ENCODE results near the gene BCAP31.
"Not testable (repeated sequence)": the region's sequence is repeated elsewhere in the genome, so short reads cannot be mapped to it uniquely, and the experiment has no call there.

BCAP31 gene

GRCh38 chrX:153692003-153692402 is 32.2 kb downstream of the BCAP31 start:
- Histone ChIP-seq H3K36me3 (ENCODE audit: control insufficient read depth, insufficient read depth, low read length) (no peaks in the 10 kb centered on the region), H3K27me3 (ENCODE audit: control insufficient read depth, insufficient read depth, low read length) (no peaks in the 10 kb centered on the region), H3K4me3 (ENCODE audit: low read length) (no peak overlapping the region), H3K27ac (ENCODE audit: low read depth, low read length) (no peak overlapping the region), H3K4me1 (ENCODE audit: control insufficient read depth, insufficient read depth, low read length) (peaks cover 3% of the 10 kb centered on the region), H3K9ac (ENCODE audit: low read length) (no peak overlapping the region)

- not testable (repeated sequence) for H3K4me1 ChIP-seq (ENCODE audit: control insufficient read depth, insufficient read depth, low read length); H3K9ac ChIP-seq (ENCODE audit: low read length); H3K4me3 ChIP-seq (ENCODE audit: low read length); H3K36me3 ChIP-seq (ENCODE audit: control insufficient read depth, insufficient read depth, low read length); H3K27ac ChIP-seq (ENCODE audit: low read depth, low read length); H3K27me3 ChIP-seq (ENCODE audit: control insufficient read depth, insufficient read depth, low read length)
These were observed 33.0 kb downstream of the BCAP31 start for GRCh38 chrX:153691032-153691827.

DNA sequence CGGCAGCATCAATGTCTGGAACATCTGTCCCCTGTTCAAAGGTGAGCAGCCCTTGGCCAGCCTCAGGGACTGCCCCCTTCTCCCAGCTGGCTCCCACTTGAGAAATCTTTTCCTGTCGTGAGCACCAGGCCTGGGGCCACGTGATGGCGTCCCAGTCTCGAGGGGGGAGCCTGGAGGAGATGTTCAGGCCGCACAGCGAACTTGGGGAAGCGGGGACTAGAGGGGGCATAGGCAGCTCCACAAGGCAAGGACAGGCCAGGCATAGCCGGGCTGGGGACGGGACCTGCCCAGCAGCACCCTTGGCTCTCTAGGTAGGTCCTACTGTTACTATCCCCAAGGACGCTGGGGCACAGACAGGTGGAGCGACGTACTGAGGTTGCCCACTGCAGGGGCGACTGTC is 33.7 kb downstream of the BCAP31 start:
- Histone ChIP-seq H3K9ac (ENCODE audit: low read length) (no peak overlapping the region), H3K4me3 (ENCODE audit: low read length) (peak overlapping the region; percentile 21)

GRCh38 chrX:153689654-153690465 is 34.3 kb downstream of the BCAP31 start:
- Histone ChIP-seq H3K36me3 (ENCODE audit: control insufficient read depth, insufficient read depth, low read length) (no peaks in the 10 kb centered on the region), H3K4me1 (ENCODE audit: control insufficient read depth, insufficient read depth, low read length) (peaks cover 3% of the 10 kb centered on the region), H3K27ac (ENCODE audit: low read depth, low read length) (peak overlapping the region; percentile 73), H3K9ac (ENCODE audit: low read length) (no peak overlapping the region), H3K4me3 (ENCODE audit: low read length) (peak overlapping the region; percentile 49), H3K27me3 (ENCODE audit: control insufficient read depth, insufficient read depth, low read length) (no peaks in the 10 kb centered on the region)

More for the DNA sequence above, 33.7 kb downstream of the BCAP31 start:
- no peaks in the 10 kb centered on the region for H3K36me3 ChIP-seq (ENCODE audit: control insufficient read depth, insufficient read depth, low read length)
- H3K27ac ChIP-seq (ENCODE audit: low read depth, low read length), result peak overlapping the region; percentile 73
- no peaks in the 10 kb centered on the region for H3K27me3 ChIP-seq (ENCODE audit: control insufficient read depth, insufficient read depth, low read length)
- H3K4me1 ChIP-seq (ENCODE audit: control insufficient read depth, insufficient read depth, low read length), result peaks cover 3% of the 10 kb centered on the region

DNA sequence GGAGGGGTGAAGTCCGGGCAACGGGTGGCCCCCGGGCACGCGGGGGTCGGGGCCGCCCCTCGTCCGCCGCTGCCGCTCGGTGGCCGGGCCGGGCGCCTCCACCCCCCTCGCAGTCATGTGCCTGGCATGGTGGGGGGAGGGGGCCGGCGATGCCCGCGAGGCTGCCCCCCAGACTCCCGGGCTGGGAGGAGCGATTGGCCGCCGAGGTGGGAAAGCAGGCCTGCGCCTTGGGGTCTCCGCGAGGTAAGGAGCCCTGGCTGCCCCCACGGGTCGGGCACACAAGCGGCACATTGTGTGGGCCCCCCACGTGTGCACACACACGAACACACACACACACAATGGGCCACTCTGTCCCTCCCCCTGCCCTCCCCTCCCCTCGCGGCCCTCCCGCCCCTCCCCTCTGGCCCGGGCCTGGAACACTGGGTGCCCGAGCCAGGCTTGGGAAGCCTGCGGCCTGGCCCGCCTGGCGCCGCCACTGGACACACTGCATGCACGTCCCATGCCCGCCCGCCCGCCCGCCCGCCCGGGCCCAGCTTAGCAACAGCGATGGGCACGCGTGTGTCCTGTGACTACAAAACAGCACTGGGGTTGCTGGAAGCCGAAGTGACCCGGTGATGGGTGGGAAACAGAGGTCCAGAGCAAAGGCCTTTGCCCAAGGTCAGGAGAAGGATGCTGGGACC is 35.1 kb downstream of the BCAP31 start:
- peaks cover 3% of the 10 kb centered on the region for H3K4me1 ChIP-seq (ENCODE audit: control insufficient read depth, insufficient read depth, low read length)
- H3K9ac ChIP-seq (ENCODE audit: low read length), result no peak overlapping the region
- H3K36me3 ChIP-seq (ENCODE audit: control insufficient read depth, insufficient read depth, low read length), result no peaks in the 10 kb centered on the region
- H3K4me3 ChIP-seq (ENCODE audit: low read length), result peak overlapping the region; percentile 49
- H3K27ac ChIP-seq (ENCODE audit: low read depth, low read length), result peak overlapping the region; percentile 77
- no peaks in the 10 kb centered on the region for H3K27me3 ChIP-seq (ENCODE audit: control insufficient read depth, insufficient read depth, low read length)

- H3K27me3 ChIP-seq (ENCODE audit: control insufficient read depth, insufficient read depth, low read length), result no peaks in the 10 kb centered on the region
- H3K27ac ChIP-seq (ENCODE audit: low read depth, low read length), result peak overlapping the region; percentile 77
- no peak overlapping the region for H3K9ac ChIP-seq (ENCODE audit: low read length)
- no peaks in the 10 kb centered on the region for H3K36me3 ChIP-seq (ENCODE audit: control insufficient read depth, insufficient read depth, low read length)
- peak overlapping the region; percentile 46 for H3K4me3 ChIP-seq (ENCODE audit: low read length)
- peaks cover 3% of the 10 kb centered on the region for H3K4me1 ChIP-seq (ENCODE audit: control insufficient read depth, insufficient read depth, low read length)
These were observed 35.7 kb downstream of the BCAP31 start for GRCh38 chrX:153688506-153688905.

DNA sequence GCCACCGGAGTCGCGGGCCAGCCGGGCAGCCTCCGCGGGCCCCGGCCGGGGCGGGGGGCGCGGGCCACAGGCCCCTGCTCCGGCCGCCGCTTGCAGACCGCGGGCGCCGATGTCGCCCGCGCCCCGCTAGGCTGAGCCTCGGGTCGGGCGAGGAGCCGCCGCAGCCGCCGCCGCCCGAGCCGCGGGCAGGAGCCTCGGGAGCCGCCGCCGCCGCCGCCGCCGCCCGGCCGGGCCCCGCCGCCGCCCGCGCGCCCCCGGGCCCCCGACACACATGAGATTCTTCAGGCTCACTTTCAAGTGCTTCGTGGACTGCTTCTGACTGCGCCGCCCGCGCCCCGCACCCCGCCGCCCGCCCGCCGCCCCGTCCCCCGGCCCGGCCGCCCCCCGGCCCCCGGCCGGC is 36.1 kb downstream of the BCAP31 start:
- Histone ChIP-seq H3K4me1 (ENCODE audit: control insufficient read depth, insufficient read depth, low read length) (peaks cover 3% of the 10 kb centered on the region), H3K27me3 (ENCODE audit: control insufficient read depth, insufficient read depth, low read length) (no peaks in the 10 kb centered on the region), H3K9ac (ENCODE audit: low read length) (no peak overlapping the region), H3K4me3 (ENCODE audit: low read length) (no peak overlapping the region), H3K27ac (ENCODE audit: low read depth, low read length) (no peak overlapping the region), H3K36me3 (ENCODE audit: control insufficient read depth, insufficient read depth, low read length) (no peaks in the 10 kb centered on the region)

- no peaks in the 10 kb centered on the region for H3K36me3 ChIP-seq (ENCODE audit: control insufficient read depth, insufficient read depth, low read length)
- peaks cover 3% of the 10 kb centered on the region for H3K4me1 ChIP-seq (ENCODE audit: control insufficient read depth, insufficient read depth, low read length)
- H3K9ac ChIP-seq (ENCODE audit: low read length), result no peak within 1 kb of the TSS
- peak within 1 kb of the TSS; percentile 77 for H3K27ac ChIP-seq (ENCODE audit: low read depth, low read length)
- no peaks in the 10 kb centered on the region for H3K27me3 ChIP-seq (ENCODE audit: control insufficient read depth, insufficient read depth, low read length)
- H3K4me3 ChIP-seq (ENCODE audit: low read length), result peak within 1 kb of the TSS; percentile 46
These were observed 36.8 kb downstream of the BCAP31 start, which contains the start of gene SLC6A8 for GRCh38 chrX:153687121-153688039. TSS of gene SLC6A8 (plus strand) at chrX:153687926. CDS start at chrX:153688575, 649 bp downstream.

DNA sequence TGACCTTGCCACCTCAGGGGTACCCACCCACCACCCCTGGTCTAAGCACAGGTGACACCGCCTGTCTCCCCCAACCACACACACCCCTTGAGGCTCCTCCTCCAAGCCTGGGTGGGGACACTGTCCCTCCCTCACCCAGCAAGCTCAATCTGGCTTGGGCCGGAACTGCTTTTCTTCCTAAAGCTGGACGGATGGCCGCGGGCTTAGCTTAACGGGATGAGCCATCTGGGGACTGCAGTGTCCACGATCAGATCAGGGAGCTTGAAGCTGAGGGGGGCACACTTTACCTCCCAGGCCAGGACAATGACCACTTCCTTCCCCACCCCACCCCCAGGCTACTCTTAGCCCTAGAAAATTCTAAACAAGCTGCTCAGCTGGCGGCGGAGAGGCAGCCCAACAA is 37.5 kb downstream of the BCAP31 start:
- Histone ChIP-seq H3K4me3 (ENCODE audit: low read length) (no peak overlapping the region), H3K9ac (ENCODE audit: low read length) (no peak overlapping the region), H3K4me1 (ENCODE audit: control insufficient read depth, insufficient read depth, low read length) (peaks cover 3% of the 10 kb centered on the region), H3K27me3 (ENCODE audit: control insufficient read depth, insufficient read depth, low read length) (no peaks in the 10 kb centered on the region), H3K36me3 (ENCODE audit: control insufficient read depth, insufficient read depth, low read length) (no peaks in the 10 kb centered on the region), H3K27ac (ENCODE audit: low read depth, low read length) (peak overlapping the region; percentile 58)

GRCh38 chrX:153685751-153686696 is 38.2 kb downstream of the BCAP31 start:
- no peak overlapping the region for H3K4me3 ChIP-seq (ENCODE audit: low read length)
- H3K27me3 ChIP-seq (ENCODE audit: control insufficient read depth, insufficient read depth, low read length), result no peaks in the 10 kb centered on the region
- no peak overlapping the region for H3K9ac ChIP-seq (ENCODE audit: low read length)
- peaks cover 3% of the 10 kb centered on the region for H3K4me1 ChIP-seq (ENCODE audit: control insufficient read depth, insufficient read depth, low read length)
- no peak overlapping the region for H3K27ac ChIP-seq (ENCODE audit: low read depth, low read length)
- no peaks in the 10 kb centered on the region for H3K36me3 ChIP-seq (ENCODE audit: control insufficient read depth, insufficient read depth, low read length)

DNA sequence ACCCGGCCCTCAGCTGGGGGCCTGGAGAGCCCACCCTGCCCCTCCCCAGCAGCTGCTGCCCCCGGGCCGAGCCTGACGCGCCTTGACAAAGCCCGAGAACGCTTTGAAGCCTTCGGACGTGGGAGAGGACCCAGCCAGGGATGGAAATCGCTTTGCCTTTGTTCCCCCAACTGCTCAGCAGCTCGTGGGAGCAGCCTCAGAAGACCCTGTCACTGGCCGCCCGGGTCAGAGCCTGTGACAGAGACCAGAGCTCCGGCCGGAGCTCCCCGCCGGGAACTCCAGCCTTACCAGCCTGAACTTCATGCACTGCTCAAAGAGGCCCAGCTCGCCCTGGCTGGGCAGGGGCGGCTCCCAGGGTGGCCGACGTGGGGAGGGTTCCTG is 39.0 kb downstream of the BCAP31 start:
- Histone ChIP-seq H3K27me3 (ENCODE audit: control insufficient read depth, insufficient read depth, low read length) (no peaks in the 10 kb centered on the region), H3K27ac (ENCODE audit: low read depth, low read length) (no peak overlapping the region), H3K4me1 (ENCODE audit: control insufficient read depth, insufficient read depth, low read length) (peaks cover 3% of the 10 kb centered on the region), H3K9ac (ENCODE audit: low read length) (no peak overlapping the region), H3K4me3 (ENCODE audit: low read length) (no peak overlapping the region), H3K36me3 (ENCODE audit: control insufficient read depth, insufficient read depth, low read length) (no peaks in the 10 kb centered on the region)
